HCT116 (cell line): ENCODE data around the gene OSTM1. TPM values are rescaled to one million over a fixed set of nuclear protein-coding genes. Genes with fewer than 3 reads are reported as not detected.

Source experiments
- ATAC-seq: fragments of 200-7000 bp; cut with Tn5 transposase; 2 replicates; pipeline ENCODE4 v1.9.1; 2020; ENCODE audit warnings: mild to moderate bottlenecking, moderate library complexity
- BruUV-seq: library from RNA; stranded (reverse); fragments of 400-500 nt; replicated peaks from 2 replicates; lab custom pipeline; 2021; lab: Mats Ljungman, UMichigan
- CTCF ChIA-PET: fragments of 300-600 bp; sonication (Branson Sonifier 250); formaldehyde crosslinking; loops from one replicate; lab custom pipeline; 2021; ENCODE audit warnings: antibody characterized with exemption; lab: Charles Lee
- POLR2A ChIA-PET: fragments of 300-600, 350-600 bp; sonication (Branson Sonifier 250); formaldehyde crosslinking; loops from one replicate; lab custom pipeline; 2021; ENCODE audit warnings: antibody characterized with exemption; lab: Charles Lee
- RAD21 ChIA-PET, 2 experiments: fragments of 300-600 bp; sonication (Branson Sonifier 250); formaldehyde crosslinking; loops; one replicate each; lab custom pipeline; 2023; ENCODE audit warnings: low total read pairs in 2 of 2; ENCODE audit not compliant: uncharacterized antibody in 2 of 2, unreplicated experiment in 2 of 2, low non-redundant PET in 1 of 2; lab: Charles Lee
- DNase-seq: peaks from one replicate; pipeline ENCODE4 v3.0.0-alpha.2; 2010; ENCODE audit warnings: low read depth, low spot score
- H2AFZ ChIP-seq: fragments of 200-600 bp; shearing (Covaris generic), sonication (generic); 2 replicates; pipeline ENCODE4 v1.6.1; 2017; ENCODE audit warnings: low read depth, mixed run types, mixed read lengths, antibody characterized with exemption, low read length; ENCODE audit not compliant: poor library complexity, severe bottlenecking
- H3K27ac ChIP-seq: 2 replicates; pipeline ENCODE4 v1.5.1; 2012; ENCODE audit warnings: low read depth, low read length
- H3K27me3 ChIP-seq: fragments of 200-600 bp; sonication (generic); 2 replicates; pipeline ENCODE4 v1.6.1; 2016; ENCODE audit warnings: mixed run types, low read length, mixed read lengths; ENCODE audit not compliant: insufficient read depth
- H3K36me3 ChIP-seq, 2 experiments: fragments of 200-500 bp in 1 of 2; fragments of 200-600 bp in 1 of 2; sonication (Bioruptor generic) in 1 of 2; sonication (generic) in 1 of 2; 2 replicates each; pipeline versions ENCODE4 v1.5.1 to v1.6.1; 2014 to 2016; ENCODE audit warnings: low read length in 2 of 2, inconsistent platforms in 1 of 2, mixed read lengths in 1 of 2, mixed run types in 1 of 2; ENCODE audit not compliant: insufficient read depth in 2 of 2, control insufficient read depth in 1 of 2
- H3K4me1 ChIP-seq, 2 experiments: fragments of 200-600 bp in 1 of 2; sonication (generic) in 1 of 2; 2 replicates each; pipeline versions ENCODE4 v1.5.1 to v1.6.1; 2012 to 2017; ENCODE audit warnings: low read length in 2 of 2, inconsistent platforms in 1 of 2, mild to moderate bottlenecking in 1 of 2, mixed read lengths in 1 of 2, mixed run types in 1 of 2, moderate library complexity in 1 of 2; ENCODE audit not compliant: insufficient read depth in 2 of 2, control insufficient read depth in 1 of 2
- H3K4me2 ChIP-seq: fragments of 200-600 bp; sonication (generic); 2 replicates; pipeline ENCODE4 v1.6.1; 2017; ENCODE audit warnings: mixed run types, low read length, mixed read lengths
- H3K4me3 ChIP-seq, 2 experiments: fragments of 200-600 bp in 1 of 2; sonication (generic) in 1 of 2; replicated peaks in 1 of 2; 2 replicates each; pipeline ENCODE4 v1.5.1; 2011 to 2016; ENCODE audit warnings: low read length in 2 of 2, control low read depth in 1 of 2, low read depth in 1 of 2, mild to moderate bottlenecking in 1 of 2, mixed read lengths in 1 of 2, mixed run types in 1 of 2
- H3K79me2 ChIP-seq: fragments of 200-600 bp; sonication (generic); 2 replicates; pipeline ENCODE4 v1.6.1; 2017; ENCODE audit warnings: mild to moderate bottlenecking, mixed run types, low read length, moderate library complexity, mixed read lengths; ENCODE audit not compliant: insufficient read depth
- H3K9ac ChIP-seq: fragments of 200-600 bp; sonication (generic); 2 replicates; pipeline ENCODE4 v1.6.1; 2016; ENCODE audit warnings: low read length, mixed read lengths
- H3K9me2 ChIP-seq: fragments of 200-600 bp; sonication (generic), shearing (Covaris generic); 2 replicates; pipeline ENCODE4 v1.6.1; 2017; ENCODE audit warnings: mixed run types, mild to moderate bottlenecking, moderate library complexity; ENCODE audit not compliant: insufficient read depth
- H3K9me3 ChIP-seq, 2 experiments: fragments of 200-500 bp in 1 of 2; fragments of 200-600 bp in 1 of 2; sonication (Bioruptor generic) in 1 of 2; sonication (generic) in 1 of 2; 2 replicates each; pipeline ENCODE4 v1.6.1; 2014 to 2017; ENCODE audit warnings: low read length in 2 of 2, mixed read lengths in 2 of 2, inconsistent platforms in 1 of 2, low read depth in 1 of 2, mild to moderate bottlenecking in 1 of 2, mixed run types in 1 of 2, moderate library complexity in 1 of 2; ENCODE audit not compliant: control insufficient read depth in 1 of 2, insufficient read depth in 1 of 2
- H4K20me1 ChIP-seq: fragments of 200-600 bp; sonication (generic), shearing (Covaris generic); 2 replicates; pipeline ENCODE4 v1.6.1; 2017; ENCODE audit warnings: mixed run types, mild to moderate bottlenecking, moderate library complexity; ENCODE audit not compliant: insufficient read depth
- ATF3 ChIP-seq: IDR thresholded peaks from 2 replicates; pipeline ENCODE4 v1.6.1; 2012
- CBX3 ChIP-seq: IDR thresholded peaks from 2 replicates; pipeline ENCODE4 v1.6.1; 2012; ENCODE audit warnings: low read depth
- CTCF ChIP-seq, 3 experiments: fragments of 200-600 bp in 1 of 3; sonication (generic) in 1 of 3; IDR thresholded peaks in 2 of 3; conservative IDR thresholded peaks in 1 of 3; 2 replicates each; pipeline ENCODE4 v1.5.1; 2012 to 2017; ENCODE audit warnings: low read depth in 2 of 3, low read length in 2 of 3, antibody characterized with exemption in 1 of 3, borderline replicate concordance in 1 of 3, control low read depth in 1 of 3, mild to moderate bottlenecking in 1 of 3, mixed read lengths in 1 of 3, mixed run types in 1 of 3, moderate library complexity in 1 of 3; ENCODE audit not compliant: insufficient read depth in 1 of 3
- EGR1 ChIP-seq: IDR thresholded peaks from 2 replicates; pipeline ENCODE4 v1.6.1; 2012; ENCODE audit warnings: low read depth
- FOSL1 ChIP-seq: IDR thresholded peaks from 2 replicates; pipeline ENCODE4 v1.6.1; 2012; ENCODE audit warnings: low read depth
- MAX ChIP-seq: IDR thresholded peaks from 2 replicates; pipeline ENCODE4 v1.6.1; 2012
- POLR2A ChIP-seq: IDR thresholded peaks from 2 replicates; pipeline ENCODE4 v1.7.0; 2011; ENCODE audit warnings: borderline replicate concordance; ENCODE audit not compliant: insufficient read depth, insufficient read length; ENCODE audit errors: extremely low read depth
- POLR2AphosphoS5 ChIP-seq: IDR thresholded peaks from 2 replicates; pipeline ENCODE4 v1.6.1; 2011; ENCODE audit warnings: mild to moderate bottlenecking, low read depth, low read length, moderate library complexity
- SIN3A ChIP-seq: IDR thresholded peaks from 2 replicates; pipeline ENCODE4 v1.6.1; 2012; ENCODE audit warnings: low read depth
- SP1 ChIP-seq: IDR thresholded peaks from 2 replicates; pipeline ENCODE4 v1.6.1; 2012; ENCODE audit warnings: low read depth
- SRF ChIP-seq: IDR thresholded peaks from 2 replicates; pipeline ENCODE4 v1.6.1; 2012; ENCODE audit warnings: low read depth
- YY1 ChIP-seq: IDR thresholded peaks from 2 replicates; pipeline ENCODE4 v1.6.1; 2011; ENCODE audit warnings: low read length, low read depth, moderate library complexity, mild to moderate bottlenecking; ENCODE audit not compliant: insufficient replicate concordance; ENCODE audit errors: extremely low read depth
- ZNF274 ChIP-seq: fragments of 200-500 bp; sonication (Bioruptor generic); IDR thresholded peaks from 2 replicates; pipeline ENCODE4 v1.6.1; 2014; ENCODE audit warnings: mild to moderate bottlenecking, low read depth, low read length, inconsistent platforms
- intact Hi-C: fragments of 100-400 bp; cut with micrococcal nuclease; formaldehyde crosslinking; loops from 2 replicates; pipeline ENCODE4 v1.10.0; 2022
- total RNA-seq: library from RNA; stranded (reverse); gene quantifications from one replicate; pipeline ENCODE4 v1.2.1, GENCODE V29; 2021; ENCODE audit not compliant: unreplicated experiment

OSTM1 gene
- total RNA-seq, 1 experiment from 2014 or later, result 11.2 TPM

GRCh38 chr6:108106694-108107093, 32.2 kb upstream of the OSTM1 start:
- RAD21 ChIA-PET, result no interaction called here
- no peak overlapping the region for H3K9ac ChIP-seq
- no peaks in the 10 kb centered on the region for H3K36me3 ChIP-seq
- intact Hi-C loops, result loop anchor here (10.0 kb wide), 1 partner anchor 968 kb away; no protein-coding TSS in a partner anchor
- BruUV-seq, result no TSS peak
- no peaks in the 10 kb centered on the region for H3K9me3 ChIP-seq
- CTCF ChIA-PET, result no interaction called here
- DNase-seq (no peak), ATAC-seq (no peak)
- no peaks in the 10 kb centered on the region for H3K27me3 ChIP-seq
- H3K4me1 ChIP-seq, result peaks cover 0 to 5% of the 10 kb centered on the region in 2 experiments; a peak in 2 of 4 replicates
- no peaks in the 10 kb centered on the region for H4K20me1 ChIP-seq
- no peak overlapping the region for H2AFZ ChIP-seq
- no peak overlapping the region for H3K4me2 ChIP-seq
- POLR2A ChIA-PET, result no interaction called here
- H3K4me3 ChIP-seq, result no peak overlapping the region
- H3K9me2 ChIP-seq, result no peaks in the 10 kb centered on the region
- TF ChIP-seq SRF, result no peak
- no peak for TF ChIP-seq SP1
- TF ChIP-seq POLR2AphosphoS5, result no peak
- no peak for TF ChIP-seq MAX
- no peak for TF ChIP-seq ZNF274
- TF ChIP-seq ATF3, result no peak
- TF ChIP-seq SIN3A, result no peak
- no peak for TF ChIP-seq FOSL1
- TF ChIP-seq CTCF (IDR thresholded peaks at IDR 0.05 in 2 of 3, conservative IDR thresholded peaks at IDR 0.05 in 1 of 3; ENCODE audit: borderline replicate concordance in 1 of 3, insufficient read depth in 1 of 3, low read depth in 2 of 3, low read length in 2 of 3), result no peak
- no peak for TF ChIP-seq EGR1
- no peak for TF ChIP-seq YY1
- no peak for TF ChIP-seq POLR2A
- TF ChIP-seq CBX3, result no peak
- TF ChIP-seq, all 23 proteins: peak for 0
- no peak overlapping the region for H3K27ac ChIP-seq
- H3K79me2 ChIP-seq, result no peaks in the 10 kb centered on the region
